H9 (cell line): ENCODE data around the gene MRC1. TPM values are rescaled to one million over a fixed set of nuclear protein-coding genes. Genes with fewer than 3 reads are reported as not detected.

Experiments used
- DNase-seq: peaks from one replicate; pipeline ENCODE4 v3.0.0-alpha.2; 2017
- H2AFZ ChIP-seq: one replicate; pipeline ENCODE4 v1.6.1; 2013; ENCODE audit warnings: mild to moderate bottlenecking, low read length, control low read depth, moderate library complexity
- H2AK5ac ChIP-seq: 2 replicates; pipeline ENCODE4 v1.6.1; 2013; ENCODE audit warnings: low read length, control low read depth, mixed read lengths; ENCODE audit not compliant: insufficient read length
- H2BK120ac ChIP-seq: one replicate; pipeline ENCODE4 v1.6.1; 2013; ENCODE audit warnings: low read depth, mild to moderate bottlenecking, low read length, control low read depth, inconsistent platforms; ENCODE audit not compliant: poor library complexity, severe bottlenecking
- H2BK12ac ChIP-seq: 2 replicates; pipeline ENCODE4 v1.6.1; 2013; ENCODE audit warnings: low read length, control low read depth, mixed read lengths, low read depth; ENCODE audit not compliant: insufficient read length
- H2BK15ac ChIP-seq: 2 replicates; pipeline ENCODE4 v1.6.1; 2013; ENCODE audit warnings: low read depth, low read length, control low read depth
- H2BK20ac ChIP-seq: one replicate; pipeline ENCODE4 v1.6.1; 2013; ENCODE audit warnings: low read depth, mild to moderate bottlenecking, low read length, control low read depth, inconsistent platforms; ENCODE audit not compliant: poor library complexity, severe bottlenecking
- H2BK5ac ChIP-seq: 2 replicates; pipeline ENCODE4 v1.6.1; 2013; ENCODE audit warnings: low read length, control low read depth, mixed read lengths; ENCODE audit not compliant: insufficient read length
- H3K14ac ChIP-seq: 2 replicates; pipeline ENCODE4 v1.6.1; 2013; ENCODE audit warnings: low read length, control low read depth; ENCODE audit not compliant: insufficient read depth
- H3K18ac ChIP-seq: 2 replicates; pipeline ENCODE4 v1.6.1; 2013; ENCODE audit warnings: low read depth, mild to moderate bottlenecking, mixed read lengths, low read length, control low read depth; ENCODE audit not compliant: insufficient read length
- H3K23ac ChIP-seq: 2 replicates; pipeline ENCODE4 v1.6.1; 2013; ENCODE audit warnings: low read length, control low read depth, mixed read lengths, low read depth; ENCODE audit not compliant: insufficient read length
- H3K23me2 ChIP-seq: 2 replicates; pipeline ENCODE4 v1.6.1; 2013; ENCODE audit warnings: low read depth, mild to moderate bottlenecking, mixed read lengths, low read length, control low read depth; ENCODE audit not compliant: insufficient read length, poor library complexity, severe bottlenecking
- H3K27ac ChIP-seq: 2 replicates; pipeline ENCODE4 v1.5.1; 2013; ENCODE audit warnings: low read length, control low read depth, mixed read lengths, low read depth; ENCODE audit not compliant: insufficient read length
- H3K27me3 ChIP-seq: 2 replicates; pipeline ENCODE4 v1.6.1; 2013; ENCODE audit warnings: low read length, control low read depth, inconsistent platforms; ENCODE audit not compliant: insufficient read depth
- H3K4ac ChIP-seq: 2 replicates; pipeline ENCODE4 v1.6.1; 2013; ENCODE audit warnings: low read depth, mild to moderate bottlenecking, control low read depth, inconsistent platforms, low read length, moderate library complexity
- H3K4me1 ChIP-seq: 2 replicates; pipeline ENCODE4 v1.6.1; 2013; ENCODE audit warnings: low read length, control low read depth, inconsistent platforms; ENCODE audit not compliant: insufficient read depth
- H3K4me2 ChIP-seq: 2 replicates; pipeline ENCODE4 v1.6.1; 2013; ENCODE audit warnings: low read length, control low read depth, mixed read lengths; ENCODE audit not compliant: insufficient read length, insufficient read depth
- H3K56ac ChIP-seq: 2 replicates; pipeline ENCODE4 v1.6.1; 2013; ENCODE audit warnings: low read depth, mild to moderate bottlenecking, mixed read lengths, low read length, control low read depth; ENCODE audit not compliant: insufficient read length
- H3K79me1 ChIP-seq: 2 replicates; pipeline ENCODE4 v1.6.1; 2013; ENCODE audit warnings: low read depth, mild to moderate bottlenecking, moderate library complexity, low read length, control low read depth, inconsistent platforms; ENCODE audit not compliant: insufficient read depth, poor library complexity, severe bottlenecking
- H3K79me2 ChIP-seq: 2 replicates; pipeline ENCODE4 v1.6.1; 2013; ENCODE audit warnings: low read length, control low read depth, inconsistent platforms; ENCODE audit not compliant: insufficient read depth
- H3K9ac ChIP-seq: 2 replicates; pipeline ENCODE4 v1.6.1; 2013; ENCODE audit warnings: low read length, control low read depth, mixed read lengths; ENCODE audit not compliant: insufficient read length; ENCODE audit errors: extremely low read depth
- H3K9me3 ChIP-seq: one replicate; pipeline ENCODE4 v1.6.1; 2013; ENCODE audit warnings: low read depth, low read length, inconsistent platforms; ENCODE audit not compliant: control insufficient read depth
- H3T11ph ChIP-seq: one replicate; pipeline ENCODE4 v1.6.1; 2013; ENCODE audit warnings: mild to moderate bottlenecking, low read length, control low read depth, inconsistent platforms
- H4K20me1 ChIP-seq: one replicate; pipeline ENCODE4 v1.6.1; 2013; ENCODE audit not compliant: control insufficient read depth, insufficient read length, insufficient read depth
- H4K5ac ChIP-seq: 2 replicates; pipeline ENCODE4 v1.6.1; 2013; ENCODE audit warnings: low read depth, mild to moderate bottlenecking, mixed read lengths, low read length, control low read depth; ENCODE audit not compliant: insufficient read length
- H4K8ac ChIP-seq: replicated peaks from 2 replicates; pipeline ENCODE4 v1.6.1; 2013; ENCODE audit warnings: low read length, control low read depth, mixed read lengths, low read depth; ENCODE audit not compliant: insufficient read length
- H4K91ac ChIP-seq: 2 replicates; pipeline ENCODE4 v1.6.1; 2013; ENCODE audit warnings: low read depth, mild to moderate bottlenecking, moderate library complexity, mixed read lengths, low read length, control low read depth; ENCODE audit not compliant: insufficient read length
- H3K27ac Mint-ChIP-seq, 3 experiments: 2 replicates in 2 of 3; 3 replicates in 1 of 3; pipeline ENCODE4 v1.8.0; 2020 to 2021; ENCODE audit warnings: mixed read lengths in 3 of 3, mild to moderate bottlenecking in 1 of 3, moderate library complexity in 1 of 3
- H3K27me3 Mint-ChIP-seq: 2 replicates; pipeline ENCODE4 v1.8.0; 2021; ENCODE audit warnings: low read depth, mild to moderate bottlenecking, moderate library complexity, mixed read lengths
- H3K36me3 Mint-ChIP-seq, 3 experiments: 2 replicates in 2 of 3; 3 replicates in 1 of 3; pipeline ENCODE4 v1.8.0; 2020 to 2021; ENCODE audit warnings: low read depth in 3 of 3, mixed read lengths in 3 of 3; ENCODE audit not compliant: insufficient read depth in 1 of 3
- H3K4me1 Mint-ChIP-seq, 2 experiments: 2 replicates each; pipeline ENCODE4 v1.8.0; 2020; ENCODE audit warnings: mixed read lengths in 2 of 2
- H3K4me3 Mint-ChIP-seq, 2 experiments: 2 replicates in 1 of 2; 3 replicates in 1 of 2; pipeline ENCODE4 v1.8.0; 2020 to 2021; ENCODE audit warnings: mild to moderate bottlenecking in 2 of 2, mixed read lengths in 2 of 2, moderate library complexity in 1 of 2
- H3K9me3 Mint-ChIP-seq, 2 experiments: 2 replicates in 1 of 2; 3 replicates in 1 of 2; pipeline ENCODE4 v1.8.0; 2020; ENCODE audit warnings: mild to moderate bottlenecking in 2 of 2, mixed read lengths in 2 of 2, moderate library complexity in 1 of 2
- WGBS: extraction: QIAGEN DNeasy Blood & Tissue Kit; methylation state at CpG from one replicate; pipeline ENCODE4 v1.1.7; 2013; ENCODE audit warnings: missing lambda C conversion rate, low lambda C conversion rate, mixed read lengths; ENCODE audit not compliant: insufficient read length; ENCODE audit errors: extremely low coverage; 5-methylcytosine and 5-hydroxymethylcytosine counted together
- total RNA-seq: library from RNA; stranded (reverse); gene quantifications from 2 replicates; pipeline ENCODE4 v1.2.1, GENCODE V29; 2021
- TF ChIP-seq, protein P1 (sequence below): fragments of 200-600 bp; sonication (generic); conservative IDR thresholded peaks from 3 replicates; pipeline ENCODE4 v1.8.0; 2021; ENCODE audit warnings: antibody characterized with exemption, mild to moderate bottlenecking

MRC1 gene
- total RNA-seq, 1 experiment from 2014 or later, result not detected

DNA sequence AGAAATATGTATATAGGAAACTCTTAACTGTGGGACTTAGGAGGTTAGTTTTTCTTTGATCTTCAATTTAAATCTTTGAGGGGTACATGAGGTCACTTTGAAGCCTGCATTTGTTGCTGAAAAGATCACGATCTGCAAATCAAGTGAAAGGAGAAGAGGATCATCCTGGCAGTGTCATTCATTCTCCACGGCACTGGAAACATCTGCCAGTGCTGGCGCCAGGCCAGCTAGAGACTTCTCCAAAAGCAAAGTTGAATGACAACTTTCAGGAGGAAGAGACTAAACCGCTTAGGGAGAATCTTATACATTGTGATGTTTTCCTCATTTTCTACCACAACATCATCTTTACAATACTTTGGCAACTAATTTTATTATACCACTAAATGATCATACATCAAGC is 42.5 kb downstream of the MRC1 start:
- no peak overlapping the region for H2AK5ac ChIP-seq
- H3K18ac ChIP-seq, result no peak overlapping the region
- no peak overlapping the region for H3K4ac ChIP-seq
- H2BK5ac ChIP-seq, result no peak overlapping the region
- no peak overlapping the region for H2AFZ ChIP-seq
- H3K79me1 ChIP-seq, result no peaks in the 10 kb centered on the region
- no peak overlapping the region for H3K4me2 ChIP-seq
- H3K9ac ChIP-seq, result no peak overlapping the region
- Mint-ChIP-seq H3K4me3 (no peak overlapping the region), H3K9me3 (no peaks in the 10 kb centered on the region; a peak in 1 of 5 replicates), H3K27me3 (no peaks in the 10 kb centered on the region), H3K4me1 (peaks cover 9% of the 10 kb centered on the region in 2 experiments), H3K36me3 (no peaks in the 10 kb centered on the region), H3K27ac (no peak overlapping the region)
- no peaks in the 10 kb centered on the region for H3K27me3 ChIP-seq
- TF ChIP-seq, protein P1, sequence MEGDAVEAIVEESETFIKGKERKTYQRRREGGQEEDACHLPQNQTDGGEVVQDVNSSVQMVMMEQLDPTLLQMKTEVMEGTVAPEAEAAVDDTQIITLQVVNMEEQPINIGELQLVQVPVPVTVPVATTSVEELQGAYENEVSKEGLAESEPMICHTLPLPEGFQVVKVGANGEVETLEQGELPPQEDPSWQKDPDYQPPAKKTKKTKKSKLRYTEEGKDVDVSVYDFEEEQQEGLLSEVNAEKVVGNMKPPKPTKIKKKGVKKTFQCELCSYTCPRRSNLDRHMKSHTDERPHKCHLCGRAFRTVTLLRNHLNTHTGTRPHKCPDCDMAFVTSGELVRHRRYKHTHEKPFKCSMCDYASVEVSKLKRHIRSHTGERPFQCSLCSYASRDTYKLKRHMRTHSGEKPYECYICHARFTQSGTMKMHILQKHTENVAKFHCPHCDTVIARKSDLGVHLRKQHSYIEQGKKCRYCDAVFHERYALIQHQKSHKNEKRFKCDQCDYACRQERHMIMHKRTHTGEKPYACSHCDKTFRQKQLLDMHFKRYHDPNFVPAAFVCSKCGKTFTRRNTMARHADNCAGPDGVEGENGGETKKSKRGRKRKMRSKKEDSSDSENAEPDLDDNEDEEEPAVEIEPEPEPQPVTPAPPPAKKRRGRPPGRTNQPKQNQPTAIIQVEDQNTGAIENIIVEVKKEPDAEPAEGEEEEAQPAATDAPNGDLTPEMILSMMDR, result no peak
- WGBS, result no CpG with 5 or more reads among the region's 4 CpGs
- no peak overlapping the region for H4K5ac ChIP-seq
- H2BK20ac ChIP-seq, result no peak overlapping the region
- no peaks in the 10 kb centered on the region for H3K23me2 ChIP-seq
- H2BK12ac ChIP-seq, result no peak overlapping the region
- H3K14ac ChIP-seq, result no peak overlapping the region
- H4K20me1 ChIP-seq, result no peaks in the 10 kb centered on the region
- H3T11ph ChIP-seq, result no peak overlapping the region
- H3K79me2 ChIP-seq, result no peaks in the 10 kb centered on the region
- no peak overlapping the region for H3K23ac ChIP-seq
- no peak overlapping the region for H2BK15ac ChIP-seq
- no peak for DNase-seq
- no peaks in the 10 kb centered on the region for H3K4me1 ChIP-seq
- no peak overlapping the region for H4K8ac ChIP-seq
- H2BK120ac ChIP-seq, result no peak overlapping the region
- no peak overlapping the region for H3K56ac ChIP-seq
- H4K91ac ChIP-seq, result no peak overlapping the region
- no peaks in the 10 kb centered on the region for H3K9me3 ChIP-seq
- no peak overlapping the region for H3K27ac ChIP-seq
